ENCODE results near the gene SIRT3.
"Not testable (repeated sequence)": the region's sequence is repeated elsewhere in the genome, so short reads cannot be mapped to it uniquely, and the experiment has no call there.

Gene SIRT3

DNA sequence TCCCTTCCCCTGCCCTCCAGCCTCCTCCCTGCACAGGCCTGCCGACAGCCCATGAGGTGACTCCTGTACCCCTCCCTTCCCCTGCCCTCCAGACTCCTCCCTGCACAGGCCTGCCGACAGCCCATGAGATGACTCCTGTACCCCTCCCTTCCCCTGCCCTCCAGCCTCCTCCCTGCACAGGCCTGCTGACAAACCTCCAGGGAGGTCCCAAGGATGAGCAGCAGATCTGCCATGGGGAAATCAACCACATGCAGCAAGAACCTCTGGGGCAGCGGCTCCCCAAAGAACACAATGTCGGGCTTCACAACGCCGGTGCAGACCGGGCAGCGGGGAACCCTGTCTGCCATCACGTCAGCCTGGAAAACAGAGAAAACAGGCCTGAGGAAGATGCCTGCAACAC is 12.3 kb downstream of the SIRT3 start:
- Histone ChIP-seq H3K9me3 (ENCODE audit: low read depth, low read length) (no peaks in the 10 kb centered on the region), H3K27ac (no peak overlapping the region)

DNA sequence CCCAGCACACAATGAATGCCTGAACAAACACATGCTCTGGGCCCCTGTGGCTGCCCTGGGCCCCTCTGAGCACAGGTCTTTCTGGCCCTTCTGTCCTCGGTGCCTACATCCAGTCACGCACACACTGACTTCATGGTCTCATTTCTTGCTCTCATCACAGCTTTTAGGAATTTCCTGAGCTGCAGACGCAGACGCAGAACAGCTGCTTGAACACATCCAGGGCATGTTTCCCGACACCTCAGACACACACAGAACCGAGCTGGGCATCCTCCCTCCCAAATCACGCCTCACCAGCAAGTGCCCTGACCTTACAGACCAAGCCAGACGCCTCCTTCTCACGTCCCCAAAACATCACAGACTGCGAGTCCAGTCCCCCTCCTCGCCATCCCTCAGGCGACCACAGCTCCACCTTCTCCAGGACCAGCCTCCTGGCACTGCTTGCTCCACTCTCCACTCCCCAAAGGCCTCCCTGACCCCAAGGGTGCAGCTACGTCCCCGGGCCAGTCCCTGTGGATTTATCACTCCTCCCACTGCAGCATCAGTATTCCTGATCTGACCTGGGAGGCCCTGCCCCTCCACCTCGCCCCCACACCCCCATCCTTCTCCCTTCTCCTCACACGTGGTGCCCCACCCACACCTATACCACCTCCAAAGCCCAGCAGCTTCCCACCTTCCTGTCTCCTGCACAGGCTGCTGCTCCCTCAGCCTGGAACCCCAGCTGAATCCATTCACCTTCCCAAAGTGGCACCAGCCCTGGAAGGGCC is 12.9 kb downstream of the SIRT3 start:
- Histone ChIP-seq H3K4me3 (no peak overlapping the region), H3K9me3 (ENCODE audit: low read depth, low read length) (no peaks in the 10 kb centered on the region), H3K36me3 (ENCODE audit: insufficient read depth, low read length) (no peaks in the 10 kb centered on the region), H3K9ac (ENCODE audit: insufficient read length) (no peak overlapping the region), H3K27ac (no peak overlapping the region)
- no peak for DNase-seq (ENCODE audit: low read depth, low spot score)
- no peak for TF ChIP-seq FOXP2 (optimal IDR thresholded peaks at IDR 0.05; ENCODE audit: control extremely low read depth, extremely low read length, insufficient read depth)
- TF ChIP-seq EZH2 (IDR thresholded peaks at IDR 0.05): no peak
- TF ChIP-seq POLR2AphosphoS5 (IDR thresholded peaks at IDR 0.05; ENCODE audit: borderline replicate concordance, low read depth, low read length): no peak

More for the DNA sequence above, 12.3 kb downstream of the SIRT3 start:
- no peak overlapping the region for H3K9ac ChIP-seq (ENCODE audit: insufficient read length)
- no peak for DNase-seq (ENCODE audit: low read depth, low spot score)
- H3K36me3 ChIP-seq (ENCODE audit: insufficient read depth, low read length): no peaks in the 10 kb centered on the region
- H3K4me3 ChIP-seq: no peak overlapping the region
- TF ChIP-seq EZH2 (IDR thresholded peaks at IDR 0.05): no peak

DNA sequence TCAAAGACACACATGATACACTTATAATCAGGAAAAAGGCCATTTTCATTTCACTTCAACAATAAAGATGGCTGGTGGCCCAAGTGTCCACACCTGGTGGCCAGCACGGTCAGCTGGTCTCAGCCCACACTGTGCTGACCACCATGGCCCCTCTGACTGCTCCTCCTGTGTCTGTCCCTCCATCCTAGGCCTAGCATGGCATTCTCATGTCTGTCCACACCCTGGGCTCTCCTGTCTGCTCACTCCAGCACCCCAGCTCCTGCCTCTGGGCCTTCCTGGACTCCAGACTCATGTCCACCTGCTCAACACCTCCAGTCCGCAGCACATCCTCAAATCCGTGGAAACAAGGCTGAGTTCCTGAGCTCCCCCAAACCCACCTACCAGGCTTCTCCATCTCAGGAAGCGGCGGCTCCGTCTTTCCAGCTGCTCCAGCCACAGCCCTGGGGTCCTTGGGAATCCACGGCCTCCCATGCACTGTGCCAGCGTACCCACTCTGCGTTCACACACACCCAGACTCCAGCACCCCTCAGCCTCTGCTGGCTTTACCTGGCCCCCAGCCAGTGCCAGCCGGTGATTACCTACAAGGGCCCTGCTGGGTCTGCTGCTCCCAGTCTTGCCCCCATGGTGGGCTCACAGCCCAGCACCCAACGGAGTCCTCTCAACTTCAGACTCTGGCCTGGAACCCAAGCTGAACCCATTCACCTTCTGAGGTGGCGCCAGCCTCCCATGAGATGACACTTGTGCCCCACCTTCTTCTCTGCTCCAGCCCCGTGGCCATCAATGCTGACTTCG is 13.9 kb downstream of the SIRT3 start:
- no peaks in the 10 kb centered on the region for H3K36me3 ChIP-seq (ENCODE audit: insufficient read depth, low read length)
- no peak overlapping the region for H3K4me3 ChIP-seq
- H3K9me3 ChIP-seq (ENCODE audit: low read depth, low read length): no peaks in the 10 kb centered on the region
- TF ChIP-seq POLR2AphosphoS5 (IDR thresholded peaks at IDR 0.05; ENCODE audit: borderline replicate concordance, low read depth, low read length) (no peak), FOXP2 (optimal IDR thresholded peaks at IDR 0.05; ENCODE audit: control extremely low read depth, extremely low read length, insufficient read depth) (no peak), EZH2 (IDR thresholded peaks at IDR 0.05) (no peak)
- H3K27ac ChIP-seq: no peak overlapping the region
- H3K9ac ChIP-seq (ENCODE audit: insufficient read length): no peak overlapping the region
- no peak for DNase-seq (ENCODE audit: low read depth, low spot score)

DNA sequence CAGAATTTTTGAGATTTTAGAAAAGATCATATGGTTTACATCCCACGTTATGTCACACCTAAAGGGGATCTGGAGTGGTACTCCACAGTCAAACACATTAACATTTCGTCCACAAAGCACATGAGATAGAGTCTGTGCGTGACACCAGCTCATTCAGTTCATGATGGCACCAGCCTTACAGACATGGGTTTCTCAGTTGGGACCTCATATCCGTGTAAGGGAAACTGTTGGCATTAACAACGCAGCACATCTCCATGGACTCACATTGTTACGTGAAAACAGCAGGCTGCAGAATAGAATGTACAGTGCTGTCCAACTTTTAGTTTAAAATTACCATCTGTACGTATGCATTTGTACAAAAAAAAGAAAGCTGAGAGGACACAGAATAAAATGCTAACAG is 14.6 kb downstream of the SIRT3 start:
- no peaks in the 10 kb centered on the region for H3K9me3 ChIP-seq (ENCODE audit: low read depth, low read length)
- H3K36me3 ChIP-seq (ENCODE audit: insufficient read depth, low read length): no peaks in the 10 kb centered on the region
- H3K4me3 ChIP-seq: no peak overlapping the region
- H3K27ac ChIP-seq: no peak overlapping the region
- DNase-seq (ENCODE audit: low read depth, low spot score): no peak
- no peak overlapping the region for H3K9ac ChIP-seq (ENCODE audit: insufficient read length)
- TF ChIP-seq POLR2AphosphoS5 (IDR thresholded peaks at IDR 0.05; ENCODE audit: borderline replicate concordance, low read depth, low read length): no peak
- TF ChIP-seq FOXP2 (optimal IDR thresholded peaks at IDR 0.05; ENCODE audit: control extremely low read depth, extremely low read length, insufficient read depth): no peak
- TF ChIP-seq EZH2 (IDR thresholded peaks at IDR 0.05): no peak

DNA sequence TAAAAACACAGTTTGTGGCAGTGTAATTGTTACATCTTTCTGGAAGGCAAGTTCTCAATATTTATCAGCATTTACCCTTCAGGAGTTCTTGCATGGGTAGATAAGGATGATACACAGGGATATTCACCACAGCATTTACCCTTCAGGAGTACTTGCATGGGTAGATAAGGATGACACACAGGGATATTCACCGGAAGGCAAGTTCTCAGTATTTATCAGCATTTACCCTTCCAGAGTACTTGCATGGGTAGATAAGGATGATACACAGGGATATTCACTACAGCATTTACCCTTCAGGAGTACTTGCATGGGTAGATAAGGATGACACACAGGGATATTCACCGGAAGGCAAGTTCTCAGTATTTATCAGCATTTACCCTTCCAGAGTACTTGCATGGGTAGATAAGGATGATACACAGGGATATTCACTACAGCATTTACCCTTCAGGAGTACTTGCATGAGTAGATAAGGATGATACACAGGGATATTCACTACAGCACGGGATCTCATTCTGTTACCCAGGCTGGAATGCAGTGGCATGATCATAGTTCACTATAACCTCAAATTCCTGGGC is 15.4 kb downstream of the SIRT3 start:
- not testable (repeated sequence) for H3K9me3 ChIP-seq (ENCODE audit: low read depth, low read length); H3K4me3 ChIP-seq; DNase-seq (ENCODE audit: low read depth, low spot score); H3K27ac ChIP-seq; H3K36me3 ChIP-seq (ENCODE audit: insufficient read depth, low read length); H3K9ac ChIP-seq (ENCODE audit: insufficient read length)

DNA sequence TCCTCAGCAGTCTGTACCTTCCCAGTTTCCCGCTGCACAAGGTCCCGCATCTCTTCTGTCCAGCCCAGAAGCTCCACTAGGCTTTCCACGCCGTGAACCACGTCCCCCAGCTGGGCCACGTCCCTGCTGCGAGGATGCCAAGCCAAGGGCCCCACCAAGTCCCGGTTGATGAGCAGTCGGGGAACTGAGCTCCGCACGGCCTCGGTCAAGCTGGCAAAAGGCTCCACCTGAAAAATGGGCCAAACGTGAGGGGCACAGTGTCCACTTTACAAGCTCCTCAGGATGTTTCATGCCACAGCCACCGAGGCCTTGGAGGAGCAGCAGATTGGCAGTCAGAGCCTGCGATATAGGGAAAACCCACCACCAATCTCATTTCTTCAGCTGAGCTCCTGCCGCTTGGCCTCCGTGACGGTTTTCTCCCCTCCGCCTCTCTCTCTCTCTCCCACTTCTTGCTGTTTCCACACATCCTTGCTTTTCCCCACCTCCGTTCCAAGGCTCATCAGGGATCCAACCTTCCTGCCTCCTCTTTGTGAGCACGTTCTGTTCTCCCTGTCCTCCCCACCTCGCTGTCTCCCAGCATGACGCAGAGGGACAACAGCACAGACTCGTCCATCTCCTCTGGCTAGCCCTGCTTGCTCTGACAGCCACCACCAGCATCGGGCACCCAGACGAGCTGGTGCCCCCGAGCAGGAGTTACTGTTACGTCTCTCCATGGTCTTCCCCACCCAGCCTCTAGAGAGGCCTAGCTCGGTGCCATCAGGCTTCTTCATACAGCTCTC is 17.1 kb downstream of the SIRT3 start:
- Histone ChIP-seq H3K4me3 (no peak overlapping the region), H3K27ac (no peak overlapping the region), H3K9me3 (ENCODE audit: low read depth, low read length) (no peaks in the 10 kb centered on the region), H3K36me3 (ENCODE audit: insufficient read depth, low read length) (peaks cover 10% of the 10 kb centered on the region; the same call in 1 of the 2 replicates), H3K9ac (ENCODE audit: insufficient read length) (no peak overlapping the region)
- TF ChIP-seq EZH2 (IDR thresholded peaks at IDR 0.05) (no peak), FOXP2 (optimal IDR thresholded peaks at IDR 0.05; ENCODE audit: control extremely low read depth, extremely low read length, insufficient read depth) (no peak), POLR2AphosphoS5 (IDR thresholded peaks at IDR 0.05; ENCODE audit: borderline replicate concordance, low read depth, low read length) (no peak)
- no peak for DNase-seq (ENCODE audit: low read depth, low spot score)

DNA sequence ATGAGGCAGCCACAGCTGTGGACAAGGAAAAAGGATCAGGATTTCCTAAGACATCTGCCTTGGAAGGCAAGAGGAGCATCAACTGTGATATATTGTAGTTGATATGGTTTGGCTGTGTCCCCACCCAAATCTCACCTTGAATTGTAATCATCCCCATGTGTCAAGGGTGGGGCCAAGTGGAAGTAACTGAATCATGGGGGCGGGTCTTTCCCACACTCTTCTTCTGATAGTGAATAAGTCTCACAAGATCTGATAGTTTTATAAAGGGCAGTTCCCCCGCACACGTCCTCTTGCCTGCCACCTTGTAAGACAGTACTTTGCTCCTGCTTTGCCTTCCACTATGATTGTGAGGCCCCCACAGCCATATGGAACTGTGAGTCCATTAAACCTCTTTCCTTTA is 18.4 kb downstream of the SIRT3 start:
- Histone ChIP-seq H3K9me3 (ENCODE audit: low read depth, low read length) (no peaks in the 10 kb centered on the region), H3K36me3 (ENCODE audit: insufficient read depth, low read length) (peaks cover 20% of the 10 kb centered on the region), H3K4me3 (no peak overlapping the region), H3K9ac (ENCODE audit: insufficient read length) (no peak overlapping the region), H3K27ac (no peak overlapping the region)
- DNase-seq (ENCODE audit: low read depth, low spot score): no peak
- TF ChIP-seq FOXP2 (optimal IDR thresholded peaks at IDR 0.05; ENCODE audit: control extremely low read depth, extremely low read length, insufficient read depth) (no peak), POLR2AphosphoS5 (IDR thresholded peaks at IDR 0.05; ENCODE audit: borderline replicate concordance, low read depth, low read length) (no peak), EZH2 (IDR thresholded peaks at IDR 0.05) (no peak)

Data from SK-N-MC (cell line).